Vagina (tissue), 2 donors: ENCODE measurements around the gene HNRNPLL. TPM values are rescaled to one million over a fixed set of nuclear protein-coding genes. Genes with fewer than 3 reads are reported as not detected.

Experiments
- DNase-seq, 2 donors: peaks; one replicate each; pipeline ENCODE4 v3.0.0-alpha.2; 2017; ENCODE audit errors: extremely low spot score in 2 of 2
- H3K27ac ChIP-seq: fragments of 200-600 bp; sonication (generic); one replicate; pipeline ENCODE4 v1.5.1; 2019
- H3K27me3 ChIP-seq: fragments of 200-600 bp; sonication (generic); one replicate; pipeline ENCODE4 v1.5.1; 2019
- H3K36me3 ChIP-seq, 2 donors: fragments of 200-600 bp; sonication (generic); one replicate each; pipeline ENCODE4 v1.5.1; 2017 to 2019
- H3K4me1 ChIP-seq: fragments of 200-600 bp; sonication (generic); one replicate; pipeline ENCODE4 v1.5.1; 2019
- H3K4me3 ChIP-seq, 2 donors: fragments of 200-600 bp; sonication (generic); 1 replicate in 1 of 2; 2 replicates in 1 of 2; pipeline ENCODE4 v1.5.1; 2016 to 2019
- H3K9me3 ChIP-seq: fragments of 200-600 bp; sonication (generic); one replicate; pipeline ENCODE4 v1.5.1; 2019
- CTCF ChIP-seq, 3 experiments: fragments of 450-650 bp in 2 of 3; fragments of 200-600 bp in 1 of 3; sonication (generic) in 1 of 3; IDR thresholded peaks; one replicate each; pipeline ENCODE4 v1.5.1; 2017 to 2019; ENCODE audit warnings: antibody characterized with exemption in 3 of 3, mild to moderate bottlenecking in 2 of 3, moderate library complexity in 2 of 3
- POLR2A ChIP-seq, 2 donors: fragments of 450-650 bp; IDR thresholded peaks; one replicate each; pipeline ENCODE4 v1.6.1; 2017; ENCODE audit warnings: antibody characterized with exemption in 2 of 2, mild to moderate bottlenecking in 2 of 2, moderate library complexity in 2 of 2
- POLR2AphosphoS5 ChIP-seq, 2 donors: sonication (generic); formaldehyde crosslinking; IDR thresholded peaks; one replicate each; pipeline ENCODE4 v1.9.0; 2017; ENCODE audit warnings: antibody characterized with exemption in 2 of 2, mild to moderate bottlenecking in 2 of 2, low read depth in 1 of 2; ENCODE audit not compliant: insufficient read depth in 1 of 2
- intact Hi-C: fragments of 100-400 bp; cut with DNase I; formaldehyde crosslinking; loops from one replicate; pipeline ENCODE4 v1.15.1; 2023
- total RNA-seq: library from RNA; depleted of rRNA; stranded (reverse); fragments of >200 nt; gene quantifications from one replicate; pipeline ENCODE4 v1.2.3, GENCODE V29; 2016

The HNRNPLL gene
- total RNA-seq, 1 donor from 2014 or later, result 33.9 TPM

- peaks cover 17% of the 10 kb centered on the region for H3K4me1 ChIP-seq
- no peaks in the 10 kb centered on the region for H3K36me3 ChIP-seq
- no peaks in the 10 kb centered on the region for H3K9me3 ChIP-seq
- TF ChIP-seq CTCF (IDR thresholded peaks at IDR 0.05), result no peak
- no peak for TF ChIP-seq POLR2A (IDR thresholded peaks at IDR 0.05)
- TF ChIP-seq POLR2AphosphoS5 (IDR thresholded peaks at IDR 0.05; ENCODE audit: insufficient read depth in 1 of 2, low read depth in 1 of 2), result no peak
- H3K27ac ChIP-seq, result no peak overlapping the region
- no peaks in the 10 kb centered on the region for H3K27me3 ChIP-seq
- H3K4me3 ChIP-seq, result no peak overlapping the region
- DNase-seq, result no peak
- intact Hi-C loops, result no loop called here
Observed at GRCh38 chr2:38532366-38532765, 70.4 kb downstream of the HNRNPLL start.

- no peaks in the 10 kb centered on the region for H3K27me3 ChIP-seq
- no peaks in the 10 kb centered on the region for H3K9me3 ChIP-seq
- TF ChIP-seq POLR2AphosphoS5 (IDR thresholded peaks at IDR 0.05; ENCODE audit: insufficient read depth in 1 of 2, low read depth in 1 of 2) (no peak), POLR2A (IDR thresholded peaks at IDR 0.05) (no peak), CTCF (IDR thresholded peaks at IDR 0.05) (no peak)
- no peaks in the 10 kb centered on the region for H3K4me1 ChIP-seq
- intact Hi-C loops, result no loop called here
- DNase-seq, result no peak
- no peak overlapping the region for H3K4me3 ChIP-seq
- no peak overlapping the region for H3K27ac ChIP-seq
- H3K36me3 ChIP-seq, result no peaks in the 10 kb centered on the region
Observed at GRCh38 chr2:38529208-38529607, 73.5 kb downstream of the HNRNPLL start.

GRCh38 chr2:38528534-38528933 lies 74.2 kb downstream of the HNRNPLL start:
- Histone ChIP-seq H3K4me3 (peak overlapping the region; percentile 37 to 50), H3K9me3 (no peaks in the 10 kb centered on the region), H3K27me3 (no peaks in the 10 kb centered on the region), H3K36me3 (no peaks in the 10 kb centered on the region), H3K4me1 (no peaks in the 10 kb centered on the region), H3K27ac (no peak overlapping the region)
- no peak for DNase-seq
- TF ChIP-seq CTCF (IDR thresholded peaks at IDR 0.05) (no peak), POLR2AphosphoS5 (IDR thresholded peaks at IDR 0.05; ENCODE audit: insufficient read depth in 1 of 2, low read depth in 1 of 2) (no peak), POLR2A (IDR thresholded peaks at IDR 0.05) (no peak)
- intact Hi-C loops, result no loop called here

- intact Hi-C loops, result no loop called here
- no peak for DNase-seq
Observed at GRCh38 chr2:38528008-38528442, 74.7 kb downstream of the HNRNPLL start.

More at GRCh38 chr2:38528008-38528442, 74.7 kb downstream of the HNRNPLL start:
- Histone ChIP-seq H3K27ac (peak overlapping the region; percentile 69), H3K27me3 (no peaks in the 10 kb centered on the region), H3K9me3 (no peaks in the 10 kb centered on the region), H3K4me1 (no peaks in the 10 kb centered on the region), H3K4me3 (peak overlapping the region; percentile 37 to 50), H3K36me3 (no peaks in the 10 kb centered on the region)
- TF ChIP-seq POLR2AphosphoS5 (IDR thresholded peaks at IDR 0.05; ENCODE audit: insufficient read depth in 1 of 2, low read depth in 1 of 2) (no peak), CTCF (IDR thresholded peaks at IDR 0.05) (no peak), POLR2A (IDR thresholded peaks at IDR 0.05) (no peak)
